ENCODE results near the gene S100A7.

S100A7 gene

GRCh38 chr1:153432874-153433681 is 27.4 kb downstream of the S100A7 start:
- no peak for TF ChIP-seq CTCF (IDR thresholded peaks at IDR 0.05)
- peaks cover 5% of the 10 kb centered on the region for H3K9me3 Mint-ChIP-seq
- H3K4me3 Mint-ChIP-seq, result no peak overlapping the region
- no peak overlapping the region for H3K27ac Mint-ChIP-seq
- H3K36me3 Mint-ChIP-seq (ENCODE audit: low read depth), result no peaks in the 10 kb centered on the region
- peaks cover 6% of the 10 kb centered on the region for H3K27me3 Mint-ChIP-seq (ENCODE audit: low read depth, poor library complexity)
- no peak for DNase-seq
- no peaks in the 10 kb centered on the region for H3K4me1 Mint-ChIP-seq

GRCh38 chr1:153431928-153432327 is 28.5 kb downstream of the S100A7 start:
- peaks cover 5% of the 10 kb centered on the region for H3K9me3 Mint-ChIP-seq
- no peaks in the 10 kb centered on the region for H3K4me1 Mint-ChIP-seq
- no peaks in the 10 kb centered on the region for H3K36me3 Mint-ChIP-seq (ENCODE audit: low read depth)
- H3K27ac Mint-ChIP-seq, result no peak overlapping the region
- H3K4me3 Mint-ChIP-seq, result no peak overlapping the region
- no peak for DNase-seq
- peaks cover 6% of the 10 kb centered on the region for H3K27me3 Mint-ChIP-seq (ENCODE audit: low read depth, poor library complexity)
- TF ChIP-seq CTCF (IDR thresholded peaks at IDR 0.05), result no peak

GRCh38 chr1:153431427-153431826 is 29.0 kb downstream of the S100A7 start:
- no peak for TF ChIP-seq CTCF (IDR thresholded peaks at IDR 0.05)
- Mint-ChIP-seq H3K4me3 (no peak overlapping the region), H3K4me1 (no peaks in the 10 kb centered on the region)

GRCh38 chr1:153431002-153431401 is 29.4 kb downstream of the S100A7 start:
- H3K36me3 Mint-ChIP-seq (ENCODE audit: low read depth), result no peaks in the 10 kb centered on the region
- TF ChIP-seq CTCF (IDR thresholded peaks at IDR 0.05), result no peak

More at GRCh38 chr1:153431427-153431826, 29.0 kb downstream of the S100A7 start:
- Mint-ChIP-seq H3K36me3 (ENCODE audit: low read depth) (no peaks in the 10 kb centered on the region), H3K27ac (no peak overlapping the region), H3K9me3 (peaks cover 5% of the 10 kb centered on the region), H3K27me3 (ENCODE audit: low read depth, poor library complexity) (peaks cover 6% of the 10 kb centered on the region)
- DNase-seq, result no peak

GRCh38 chr1:153430561-153430960 is 29.9 kb downstream of the S100A7 start:
- no peaks in the 10 kb centered on the region for H3K4me1 Mint-ChIP-seq

More at GRCh38 chr1:153431002-153431401, 29.4 kb downstream of the S100A7 start:
- Mint-ChIP-seq H3K9me3 (peaks cover 5% of the 10 kb centered on the region), H3K4me1 (no peaks in the 10 kb centered on the region), H3K27ac (no peak overlapping the region), H3K27me3 (ENCODE audit: low read depth, poor library complexity) (peaks cover 7% of the 10 kb centered on the region), H3K4me3 (no peak overlapping the region)
- DNase-seq, result no peak

More at GRCh38 chr1:153430561-153430960, 29.9 kb downstream of the S100A7 start:
- H3K27ac Mint-ChIP-seq, result no peak overlapping the region
- no peaks in the 10 kb centered on the region for H3K36me3 Mint-ChIP-seq (ENCODE audit: low read depth)
- H3K27me3 Mint-ChIP-seq (ENCODE audit: low read depth, poor library complexity), result peaks cover 8% of the 10 kb centered on the region
- TF ChIP-seq CTCF (IDR thresholded peaks at IDR 0.05), result no peak
- H3K9me3 Mint-ChIP-seq, result peaks cover 5% of the 10 kb centered on the region
- H3K4me3 Mint-ChIP-seq, result no peak overlapping the region
- no peak for DNase-seq

Measured in nephron progenitor cell (in vitro differentiated cells).